EH (cell line): ENCODE measurements around the gene CRTC2.
"Not testable (repeated sequence)": the region's sequence is repeated elsewhere in the genome, so short reads cannot be mapped to it uniquely, and the experiment has no call there.

Experiments
- DNase-seq: peaks from one replicate; pipeline ENCODE4 v3.0.0-alpha.2; 2015; ENCODE audit warnings: low read depth

Gene CRTC2, protein sequence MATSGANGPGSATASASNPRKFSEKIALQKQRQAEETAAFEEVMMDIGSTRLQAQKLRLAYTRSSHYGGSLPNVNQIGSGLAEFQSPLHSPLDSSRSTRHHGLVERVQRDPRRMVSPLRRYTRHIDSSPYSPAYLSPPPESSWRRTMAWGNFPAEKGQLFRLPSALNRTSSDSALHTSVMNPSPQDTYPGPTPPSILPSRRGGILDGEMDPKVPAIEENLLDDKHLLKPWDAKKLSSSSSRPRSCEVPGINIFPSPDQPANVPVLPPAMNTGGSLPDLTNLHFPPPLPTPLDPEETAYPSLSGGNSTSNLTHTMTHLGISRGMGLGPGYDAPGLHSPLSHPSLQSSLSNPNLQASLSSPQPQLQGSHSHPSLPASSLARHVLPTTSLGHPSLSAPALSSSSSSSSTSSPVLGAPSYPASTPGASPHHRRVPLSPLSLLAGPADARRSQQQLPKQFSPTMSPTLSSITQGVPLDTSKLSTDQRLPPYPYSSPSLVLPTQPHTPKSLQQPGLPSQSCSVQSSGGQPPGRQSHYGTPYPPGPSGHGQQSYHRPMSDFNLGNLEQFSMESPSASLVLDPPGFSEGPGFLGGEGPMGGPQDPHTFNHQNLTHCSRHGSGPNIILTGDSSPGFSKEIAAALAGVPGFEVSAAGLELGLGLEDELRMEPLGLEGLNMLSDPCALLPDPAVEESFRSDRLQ

DNA sequence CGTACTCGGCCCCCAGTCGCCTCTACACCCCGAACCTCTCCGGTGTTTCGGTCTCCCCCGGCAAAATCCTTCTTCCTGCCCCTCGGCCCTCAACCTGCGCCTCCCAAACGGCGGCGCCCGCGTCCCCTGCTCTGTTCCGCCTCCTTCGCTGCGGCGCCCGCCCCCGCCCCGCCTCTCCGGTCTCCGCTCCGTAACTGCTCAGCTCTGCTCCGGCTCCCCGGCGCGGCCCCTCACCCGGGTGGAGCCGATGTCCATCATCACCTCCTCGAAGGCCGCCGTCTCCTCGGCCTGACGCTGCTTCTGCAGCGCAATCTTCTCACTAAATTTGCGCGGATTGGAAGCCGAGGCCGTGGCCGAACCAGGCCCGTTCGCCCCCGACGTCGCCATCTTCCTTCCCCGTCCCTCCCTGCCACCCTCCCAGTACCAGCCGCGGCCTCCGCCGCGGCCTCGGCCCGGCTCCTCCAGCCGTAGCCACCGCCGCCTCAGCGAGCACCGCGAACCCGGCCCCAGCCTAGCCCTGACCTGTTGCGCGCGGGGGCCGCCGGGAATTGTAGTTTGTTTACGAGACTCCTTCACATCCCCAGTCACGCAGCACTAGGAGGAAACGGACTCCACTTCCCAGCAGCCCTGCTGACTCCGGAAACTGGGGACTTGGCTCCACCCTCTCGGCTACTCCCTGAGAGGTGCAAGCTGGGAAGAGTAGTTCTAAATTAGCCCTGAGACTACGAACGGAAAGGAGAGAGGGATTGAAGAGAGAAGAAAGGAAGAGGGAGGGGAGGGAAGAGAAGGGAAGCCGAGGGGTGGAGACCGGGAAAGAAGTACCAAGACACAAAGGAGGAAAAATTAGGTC is at the start of gene CRTC2:
TSS of gene CRTC2 (minus strand) at position 502 of the 850 bp plus-strand sequence. CDS start at position 387, 115 bp downstream.
- peak; percentile 99 for DNase-seq

- peak; percentile 90 for DNase-seq
Measured at GRCh38 chr1:154006136-154006535, 47.7 kb upstream of the CRTC2 start.

- DNase-seq, result no peak
Measured at GRCh38 chr1:154000420-154000819, 42.0 kb upstream of the CRTC2 start.

- not testable (repeated sequence) for DNase-seq
Measured at GRCh38 chr1:153996882-153997281, 38.5 kb upstream of the CRTC2 start.

GRCh38 chr1:153995640-153996039 is 37.2 kb upstream of the CRTC2 start:
- DNase-seq, result no peak

DNA sequence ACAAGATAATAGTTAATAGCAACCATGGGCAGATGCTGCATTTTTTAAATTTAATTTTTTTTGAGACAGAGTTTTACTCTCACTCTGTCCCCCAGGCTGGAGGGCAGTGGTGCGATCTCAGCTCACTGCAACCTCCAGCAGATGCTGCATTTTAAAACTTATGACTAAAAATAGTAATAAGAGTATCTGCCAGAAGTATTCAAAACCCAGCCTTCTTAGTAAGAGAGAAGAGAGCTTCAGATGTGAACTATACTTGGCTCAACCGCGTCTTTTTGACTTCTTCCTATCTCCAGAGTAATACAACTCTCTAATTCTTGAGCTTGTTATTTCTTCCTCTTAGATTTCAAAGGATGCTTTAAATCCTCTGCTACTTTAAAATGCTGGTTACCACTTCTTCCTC is 36.8 kb upstream of the CRTC2 start:
- no peak for DNase-seq

- no peak for DNase-seq
Measured at GRCh38 chr1:153991806-153992205, 33.4 kb upstream of the CRTC2 start.

DNA sequence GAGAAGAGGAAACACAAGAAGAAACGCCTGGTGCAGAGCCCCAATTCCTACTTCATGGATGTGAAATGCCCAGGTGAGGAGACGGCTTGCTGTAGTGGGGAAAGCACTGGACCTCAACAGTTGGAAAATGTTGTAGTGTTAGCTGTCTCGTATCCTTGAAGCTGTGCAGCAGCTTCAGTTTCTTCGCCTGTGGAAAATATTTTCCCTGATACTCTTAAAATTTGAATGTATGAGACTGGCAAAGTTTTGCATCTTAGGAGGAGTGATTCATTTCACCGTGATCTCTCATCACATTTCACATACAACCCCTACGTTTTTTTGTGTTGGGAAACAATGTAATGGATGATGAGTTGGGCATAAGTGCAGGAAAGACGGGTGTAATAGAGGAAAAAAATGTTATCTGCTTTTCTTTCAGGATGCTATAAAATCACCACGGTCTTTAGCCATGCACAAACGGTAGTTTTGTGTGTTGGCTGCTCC is 32.8 kb upstream of the CRTC2 start:
- no peak for DNase-seq

DNA sequence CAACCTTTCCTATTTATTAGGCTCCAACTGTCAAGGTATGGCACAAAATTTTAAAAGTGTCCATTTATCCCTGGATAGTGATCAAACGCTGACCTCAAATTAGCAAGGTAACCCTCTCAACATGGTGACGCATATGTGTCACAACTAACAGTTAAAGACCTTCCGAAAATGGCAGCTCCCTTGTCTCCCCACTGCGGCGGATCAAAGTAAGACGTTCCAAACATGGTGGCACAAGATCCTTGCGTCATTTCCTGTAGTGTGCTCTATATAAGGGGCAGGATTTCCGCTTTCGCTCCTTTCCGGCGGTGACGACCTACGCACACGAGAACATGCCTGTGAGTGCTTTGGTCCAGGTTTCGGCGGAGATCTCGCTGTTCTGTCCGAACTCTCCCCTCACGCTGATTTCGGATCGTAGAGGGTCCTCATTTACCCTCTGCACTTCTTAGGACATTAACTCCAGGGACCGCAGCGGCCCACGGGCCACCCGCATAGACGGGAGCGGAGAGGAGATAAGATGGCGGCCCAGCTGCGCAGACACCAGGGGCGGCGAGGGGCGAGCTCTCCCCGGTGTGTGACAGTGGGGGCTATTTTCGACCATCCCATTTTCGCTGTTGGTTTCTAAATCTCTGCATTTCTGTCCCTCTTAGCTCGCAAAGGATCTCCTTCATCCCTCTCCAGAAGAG is 32.2 kb upstream of the CRTC2 start, which contains the start of gene RPS27:
TSS of gene RPS27 (plus strand) at position 295 of the 683 bp plus-strand sequence. CDS start at position 330, 35 bp downstream.
- peak; percentile 98 for DNase-seq

- DNase-seq, result no peak
Measured at GRCh38 chr1:153987621-153988020, 29.2 kb upstream of the CRTC2 start.

DNA sequence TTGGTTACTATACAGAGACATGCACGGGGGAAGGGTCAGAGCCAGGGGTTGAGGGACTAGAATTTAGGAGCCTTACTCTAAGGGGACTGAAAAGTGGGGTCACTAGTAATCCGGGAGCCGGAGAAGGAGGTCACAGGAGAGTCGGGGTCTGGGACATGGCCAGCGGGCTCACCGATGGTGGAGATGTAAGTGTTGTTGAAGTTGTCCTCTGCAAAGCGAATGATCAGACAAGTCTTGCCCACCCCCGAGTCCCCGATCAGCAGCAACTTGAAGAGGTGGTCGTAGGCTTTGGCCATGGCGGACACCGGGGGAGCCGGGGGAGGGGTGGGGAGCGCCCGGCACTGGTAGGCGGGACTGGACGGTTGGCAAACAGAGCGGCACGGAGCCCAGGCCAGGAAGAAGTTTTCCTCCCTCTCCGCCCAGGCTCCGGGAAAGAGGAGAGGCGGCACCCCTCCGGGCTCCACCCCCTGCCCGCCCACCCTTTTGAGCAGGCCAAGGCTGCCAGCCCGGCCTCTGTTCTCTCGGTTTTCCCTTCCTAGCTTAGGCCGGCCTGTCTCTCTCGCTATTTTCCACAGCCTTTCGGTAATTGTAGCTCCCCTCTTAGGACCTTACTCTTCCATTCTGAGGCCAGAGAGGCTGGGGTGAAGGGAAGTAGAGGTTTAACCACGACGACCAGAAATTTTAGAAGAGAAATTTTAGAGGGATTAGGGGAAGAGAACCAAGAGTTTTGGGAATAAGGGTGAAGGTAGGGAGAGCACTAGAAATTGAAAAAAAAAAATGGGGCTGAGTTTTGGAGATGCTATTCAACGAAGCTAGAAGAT is 27.7 kb upstream of the CRTC2 start, which contains the start of gene RAB13:
TSS of gene RAB13 (minus strand) at position 399 of the 821 bp plus-strand sequence. CDS start at position 296, 103 bp downstream.
- peak; percentile 91 for DNase-seq

DNA sequence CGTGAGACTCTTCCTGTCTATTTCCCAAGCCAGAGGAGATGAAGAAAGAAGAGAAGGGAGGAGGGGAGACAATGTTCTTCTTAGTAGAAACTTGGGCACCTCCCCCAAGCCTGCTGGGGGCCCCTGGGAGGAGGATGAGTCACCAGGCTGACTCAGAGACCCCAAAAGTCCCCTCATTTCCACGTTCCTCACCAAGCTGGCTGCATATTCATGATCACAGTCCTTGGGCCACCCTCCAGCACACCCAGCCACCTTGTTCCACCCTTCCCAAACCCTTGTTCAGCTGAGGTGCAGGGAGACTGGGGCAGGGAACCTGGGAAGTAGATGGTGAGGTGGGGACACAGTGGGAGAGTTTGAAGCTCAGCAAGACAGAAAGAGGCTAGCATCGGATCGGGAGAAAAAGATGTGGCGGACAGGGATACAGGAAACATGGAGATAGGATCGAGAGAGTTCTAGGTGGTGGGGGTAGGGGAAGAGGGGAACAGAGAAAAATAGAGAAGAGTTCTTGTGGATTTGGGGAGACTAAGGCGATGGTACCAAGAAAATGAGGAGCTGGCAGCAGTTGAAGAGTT is 27.0 kb upstream of the CRTC2 start:
- DNase-seq, result peak; percentile 81

DNA sequence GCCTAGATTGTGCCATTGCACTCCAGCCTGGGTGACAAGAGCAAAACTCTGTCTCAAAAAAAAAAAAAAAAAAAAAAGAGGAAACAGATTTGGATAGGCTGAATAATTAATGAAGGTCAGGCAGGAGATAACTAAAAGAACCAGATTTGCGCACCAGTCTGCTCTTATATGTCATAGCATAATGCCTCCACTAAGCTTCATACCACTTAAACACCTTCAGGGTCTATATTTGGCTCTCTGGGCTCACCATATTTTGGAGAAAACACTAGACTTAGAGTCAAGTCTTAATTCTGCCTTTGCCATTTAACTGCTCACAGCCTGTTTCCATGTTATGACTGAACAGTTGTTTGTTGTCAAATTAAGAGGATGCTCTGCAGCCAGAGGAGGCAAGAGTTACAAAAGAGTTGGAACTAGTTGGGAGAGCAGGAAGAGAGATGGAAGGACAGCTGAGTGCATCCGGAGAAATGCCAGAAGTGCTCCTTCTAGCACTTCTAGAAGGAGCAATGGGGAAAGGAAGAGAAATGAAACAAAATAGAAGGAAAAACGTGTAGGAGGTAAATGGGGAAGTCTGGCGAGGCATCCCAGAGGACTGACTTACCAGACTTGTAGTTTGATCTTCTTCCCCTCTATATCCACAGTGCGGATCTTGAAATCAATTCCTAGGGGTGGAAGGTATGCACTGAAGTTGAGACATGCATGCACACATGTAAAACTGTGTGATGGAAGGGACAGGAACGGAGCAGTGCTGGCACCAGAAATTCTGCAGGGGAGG is 25.9 kb upstream of the CRTC2 start:
- DNase-seq, result no peak

GRCh38 chr1:153981735-153982134 is 23.3 kb upstream of the CRTC2 start:
- not testable (repeated sequence) for DNase-seq

DNA sequence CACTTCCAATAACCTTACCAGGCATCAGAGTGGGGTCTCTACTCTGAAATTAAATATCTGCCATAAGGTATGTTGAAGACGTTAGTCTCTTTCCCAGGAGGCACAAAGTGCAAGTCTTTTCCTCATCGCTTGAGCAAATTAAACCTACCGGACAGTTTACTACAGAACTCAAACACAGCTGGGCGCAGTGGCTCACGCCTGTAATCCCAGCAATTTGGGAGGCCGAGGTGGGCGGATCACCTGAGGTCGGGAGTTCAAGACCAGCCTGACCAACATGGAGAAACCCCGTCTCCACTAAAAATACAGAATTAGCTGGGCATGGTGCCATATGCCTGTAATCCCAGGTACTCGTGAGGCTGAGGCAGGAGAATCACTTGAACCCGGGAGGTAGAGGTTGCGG is 20.7 kb upstream of the CRTC2 start:
- DNase-seq, result not testable (repeated sequence)

DNA sequence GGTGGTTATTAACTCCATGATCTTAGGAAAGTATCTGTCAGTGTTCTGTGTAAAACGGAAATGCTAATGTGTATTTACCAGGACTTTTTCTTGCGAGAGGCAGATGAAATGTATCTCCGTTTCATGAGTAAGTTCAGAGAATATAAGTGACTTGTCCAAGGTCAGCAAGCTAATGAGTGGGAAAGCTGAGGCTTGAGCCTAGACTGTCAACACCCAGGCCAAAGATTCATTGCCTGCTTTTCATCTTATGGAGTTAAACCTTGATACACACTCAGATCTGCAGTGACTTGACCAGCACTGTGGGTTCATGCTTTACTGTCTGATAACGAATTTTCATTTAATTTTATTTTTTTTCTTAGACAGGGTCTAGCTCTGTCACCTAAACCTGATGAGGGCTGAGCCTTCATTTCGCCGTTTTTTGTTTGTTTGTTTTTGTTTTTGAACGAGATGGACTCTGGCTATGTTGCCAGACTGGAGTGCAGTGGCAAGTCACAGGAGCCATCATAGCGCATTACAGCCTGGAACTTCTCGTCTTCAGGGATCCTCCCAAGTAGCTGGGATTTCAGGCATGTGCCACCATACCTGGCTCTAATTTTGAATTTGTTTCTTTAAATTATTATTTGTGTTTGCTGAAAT is 20.0 kb upstream of the CRTC2 start:
- peak; percentile 15 for DNase-seq

DNA sequence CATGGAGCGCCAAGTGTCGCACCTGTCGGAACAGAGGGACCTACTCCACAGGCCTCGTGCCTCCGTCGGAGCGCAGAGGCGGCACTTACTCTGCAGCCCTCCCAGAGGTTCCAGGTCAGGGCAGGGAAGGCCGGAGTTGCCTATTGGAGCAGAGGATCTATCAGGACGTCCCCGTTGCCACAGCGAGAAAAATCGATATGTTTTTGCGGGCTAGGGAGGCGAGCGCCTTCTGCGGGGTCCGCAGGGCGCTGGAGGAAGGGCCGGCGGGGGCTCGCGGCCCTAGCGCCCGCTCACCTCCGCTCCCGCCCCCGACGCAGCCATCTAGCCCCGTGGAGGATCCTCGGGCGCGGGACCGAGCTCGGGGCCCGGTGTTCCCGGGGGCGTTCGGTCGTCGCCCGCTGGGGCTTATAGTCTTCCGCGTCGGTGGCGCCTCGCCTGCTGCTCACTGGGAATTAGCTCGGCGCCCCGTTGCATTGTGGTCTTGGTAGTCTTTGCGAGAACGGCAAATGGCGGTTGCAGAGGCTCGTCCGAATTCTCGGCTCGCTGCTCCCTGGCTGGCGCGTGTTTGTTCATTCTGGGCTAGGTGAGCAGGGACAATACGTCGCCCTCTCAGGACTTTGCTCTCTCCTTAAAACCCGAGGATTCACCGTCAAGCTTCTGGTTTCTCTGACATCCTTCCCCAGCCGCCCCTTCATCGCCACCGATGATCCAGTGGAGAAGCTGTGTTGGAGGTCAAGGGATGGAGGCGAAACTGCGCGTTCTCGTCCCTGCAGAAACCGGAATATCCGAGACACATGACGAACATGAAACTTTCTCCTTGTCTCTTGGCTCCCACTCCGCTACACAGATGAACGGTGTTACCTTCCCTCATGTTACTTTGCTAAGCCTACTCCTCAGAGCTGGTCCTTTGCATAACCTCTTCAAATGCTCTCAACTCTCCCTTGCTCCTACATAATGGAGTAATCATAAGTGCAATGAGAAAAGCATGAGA is 19.1 kb upstream of the CRTC2 start, which contains the start of gene JTB:
TSS of gene JTB (minus strand) at position 425 of the 991 bp plus-strand sequence. CDS start at position 3, 422 bp downstream.
- DNase-seq, result peak; percentile 86
